Endodermal cell (in vitro differentiated cells): ENCODE measurements around the gene AFTPH. TPM values are rescaled to one million over a fixed set of nuclear protein-coding genes. Genes with fewer than 3 reads are reported as not detected.

Source experiments
- DNase-seq: peaks from one replicate; pipeline ENCODE4 v3.0.0-alpha.2; 2017
- H3K27ac ChIP-seq: 2 replicates; pipeline ENCODE4 v1.5.1; 2013; ENCODE audit warnings: mild to moderate bottlenecking, low read depth, low read length, moderate library complexity
- H3K27me3 ChIP-seq: 2 replicates; pipeline ENCODE4 v1.6.1; 2013; ENCODE audit warnings: mild to moderate bottlenecking, low read length, moderate library complexity; ENCODE audit not compliant: insufficient read depth, control insufficient read depth, poor library complexity, severe bottlenecking
- H3K36me3 ChIP-seq: 2 replicates; pipeline ENCODE4 v1.7.0; 2013; ENCODE audit warnings: mild to moderate bottlenecking, low read length, moderate library complexity; ENCODE audit not compliant: control insufficient read depth, insufficient read depth
- H3K4me1 ChIP-seq: one replicate; pipeline ENCODE4 v1.7.0; 2013; ENCODE audit warnings: low read length; ENCODE audit not compliant: control insufficient read depth, insufficient read depth
- H3K4me3 ChIP-seq: 2 replicates; pipeline ENCODE4 v1.5.1; 2013; ENCODE audit warnings: mild to moderate bottlenecking, low read length, moderate library complexity
- H3K9ac ChIP-seq: 2 replicates; pipeline ENCODE4 v1.6.1; 2013; ENCODE audit warnings: mild to moderate bottlenecking, low read length, moderate library complexity; ENCODE audit not compliant: poor library complexity, severe bottlenecking; ENCODE audit errors: extremely low read depth
- H3K9me3 ChIP-seq: 2 replicates; pipeline ENCODE4 v1.6.1; 2013; ENCODE audit warnings: mild to moderate bottlenecking, low read length, moderate library complexity; ENCODE audit not compliant: control insufficient read depth
- H3K27ac Mint-ChIP-seq: 2 replicates; pipeline ENCODE4 v1.8.0; 2020; ENCODE audit warnings: mixed read lengths
- H3K27me3 Mint-ChIP-seq: 2 replicates; pipeline ENCODE4 v1.8.0; 2021; ENCODE audit warnings: mild to moderate bottlenecking, mixed read lengths; ENCODE audit not compliant: insufficient read depth
- H3K36me3 Mint-ChIP-seq: 2 replicates; pipeline ENCODE4 v1.8.0; 2020; ENCODE audit warnings: low read depth, mixed read lengths
- H3K4me1 Mint-ChIP-seq: 2 replicates; pipeline ENCODE4 v1.8.0; 2020; ENCODE audit warnings: mixed read lengths
- H3K4me3 Mint-ChIP-seq: 2 replicates; pipeline ENCODE4 v1.8.0; 2020; ENCODE audit warnings: mild to moderate bottlenecking, moderate library complexity, mixed read lengths
- H3K9me3 Mint-ChIP-seq: 2 replicates; pipeline ENCODE4 v1.8.0; 2020; ENCODE audit warnings: mild to moderate bottlenecking, mixed read lengths
- WGBS, 2 experiments: methylation state at CpG; one replicate each; pipeline versions ENCODE4 v1.1.5 to v1.1.7; 2013; ENCODE audit warnings: missing lambda C conversion rate in 2 of 2, mixed read lengths in 1 of 2; ENCODE audit not compliant: insufficient coverage in 1 of 2, insufficient read length in 1 of 2; 5-methylcytosine and 5-hydroxymethylcytosine counted together
- total RNA-seq, 2 donors: library from RNA; stranded (reverse); fragmentation: NEBNext Ultra II Directional in 1 of 2; extraction: Animal tissue kit (Norgen Biotek cat#: 25700) in 1 of 2; gene quantifications; 2 replicates in 1 of 2; 3 replicates in 1 of 2; pipeline ENCODE4 v1.2.1, GENCODE V29; 2021
- TF ChIP-seq, protein P1 (sequence below): fragments of 200-600 bp; sonication (generic); conservative IDR thresholded peaks from 2 replicates; pipeline ENCODE4 v1.5.0; 2021; ENCODE audit warnings: antibody characterized with exemption, mild to moderate bottlenecking

AFTPH gene
- total RNA-seq, 2 donors from 2014 or later: 13.7 to 21.5 TPM

DNA sequence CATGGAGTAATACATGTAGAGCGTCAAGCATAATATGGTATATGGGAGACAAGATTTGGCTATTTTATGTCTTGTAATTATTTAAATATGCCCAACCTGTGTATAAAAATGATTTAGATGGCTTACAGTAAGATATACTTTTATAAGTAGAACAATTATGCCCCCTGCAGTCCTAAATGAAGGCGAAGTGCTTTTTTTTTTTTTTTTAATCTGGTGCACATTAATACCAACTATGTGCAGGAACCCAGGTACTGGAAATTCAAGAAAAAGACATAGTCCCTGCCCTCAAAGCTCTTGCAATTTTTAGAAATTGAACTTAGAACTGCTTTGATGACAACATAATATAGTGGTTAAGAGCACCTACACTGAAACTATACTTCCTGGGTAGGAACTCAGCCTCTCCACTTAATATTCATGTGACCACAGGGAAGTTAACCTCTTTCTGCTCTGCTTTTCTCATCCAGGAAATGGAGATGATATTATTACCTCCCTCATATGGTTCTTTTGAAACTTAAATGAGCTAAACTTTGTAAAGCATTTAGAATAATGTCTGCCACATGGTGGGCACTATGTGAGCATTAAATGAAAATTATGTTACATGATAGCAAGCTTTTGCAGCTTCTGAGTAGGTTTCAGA lies 38.1 kb downstream of the AFTPH start:
- DNase-seq: no peak
- no peak overlapping the region for H3K27ac Mint-ChIP-seq
- no peaks in the 10 kb centered on the region for H3K27me3 Mint-ChIP-seq
- Histone ChIP-seq H3K36me3 (no peaks in the 10 kb centered on the region), H3K4me3 (no peak overlapping the region), H3K9ac (no peak overlapping the region), H3K9me3 (no peaks in the 10 kb centered on the region), H3K27me3 (no peaks in the 10 kb centered on the region), H3K27ac (no peak overlapping the region), H3K4me1 (no peaks in the 10 kb centered on the region)
- peaks cover 5% of the 10 kb centered on the region for H3K36me3 Mint-ChIP-seq
- H3K9me3 Mint-ChIP-seq: no peaks in the 10 kb centered on the region
- TF ChIP-seq, protein P1, sequence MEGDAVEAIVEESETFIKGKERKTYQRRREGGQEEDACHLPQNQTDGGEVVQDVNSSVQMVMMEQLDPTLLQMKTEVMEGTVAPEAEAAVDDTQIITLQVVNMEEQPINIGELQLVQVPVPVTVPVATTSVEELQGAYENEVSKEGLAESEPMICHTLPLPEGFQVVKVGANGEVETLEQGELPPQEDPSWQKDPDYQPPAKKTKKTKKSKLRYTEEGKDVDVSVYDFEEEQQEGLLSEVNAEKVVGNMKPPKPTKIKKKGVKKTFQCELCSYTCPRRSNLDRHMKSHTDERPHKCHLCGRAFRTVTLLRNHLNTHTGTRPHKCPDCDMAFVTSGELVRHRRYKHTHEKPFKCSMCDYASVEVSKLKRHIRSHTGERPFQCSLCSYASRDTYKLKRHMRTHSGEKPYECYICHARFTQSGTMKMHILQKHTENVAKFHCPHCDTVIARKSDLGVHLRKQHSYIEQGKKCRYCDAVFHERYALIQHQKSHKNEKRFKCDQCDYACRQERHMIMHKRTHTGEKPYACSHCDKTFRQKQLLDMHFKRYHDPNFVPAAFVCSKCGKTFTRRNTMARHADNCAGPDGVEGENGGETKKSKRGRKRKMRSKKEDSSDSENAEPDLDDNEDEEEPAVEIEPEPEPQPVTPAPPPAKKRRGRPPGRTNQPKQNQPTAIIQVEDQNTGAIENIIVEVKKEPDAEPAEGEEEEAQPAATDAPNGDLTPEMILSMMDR: peak; percentile 43
- H3K4me1 Mint-ChIP-seq: peaks cover 12% of the 10 kb centered on the region
- H3K4me3 Mint-ChIP-seq: no peak overlapping the region
- 96% methylated on average over 2 of the region's 2 CpGs; no CpG with 5 or more reads in 1 of the 2 experiments for WGBS, 2 experiments

DNA sequence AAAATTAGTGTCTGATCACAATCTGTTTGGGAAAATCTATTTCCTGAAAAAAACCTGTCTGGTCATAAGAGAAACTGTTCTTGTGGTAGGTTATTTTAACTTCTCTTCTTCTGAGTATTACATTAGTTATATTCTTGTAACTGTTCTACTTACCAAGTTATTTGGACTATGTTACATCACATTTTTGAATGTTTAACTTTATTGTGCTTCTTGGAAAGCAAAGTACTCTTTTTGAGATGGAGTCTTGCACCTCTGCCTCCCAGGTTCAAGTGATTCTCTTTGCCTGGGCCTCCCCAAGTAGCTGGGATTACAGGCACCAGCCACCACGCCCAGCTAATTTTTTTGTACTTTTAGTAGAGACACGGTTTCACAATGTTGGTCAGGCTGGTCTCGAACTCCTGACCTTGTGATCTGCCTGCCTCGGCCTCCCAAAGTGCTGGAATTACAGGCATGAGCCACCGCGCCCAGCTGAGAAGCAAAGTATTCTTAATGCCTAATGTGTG lies 39.4 kb downstream of the AFTPH start:
- H3K4me3 Mint-ChIP-seq: no peak overlapping the region
- H3K4me1 Mint-ChIP-seq: peaks cover 12% of the 10 kb centered on the region
- H3K36me3 ChIP-seq: no peaks in the 10 kb centered on the region

DNA sequence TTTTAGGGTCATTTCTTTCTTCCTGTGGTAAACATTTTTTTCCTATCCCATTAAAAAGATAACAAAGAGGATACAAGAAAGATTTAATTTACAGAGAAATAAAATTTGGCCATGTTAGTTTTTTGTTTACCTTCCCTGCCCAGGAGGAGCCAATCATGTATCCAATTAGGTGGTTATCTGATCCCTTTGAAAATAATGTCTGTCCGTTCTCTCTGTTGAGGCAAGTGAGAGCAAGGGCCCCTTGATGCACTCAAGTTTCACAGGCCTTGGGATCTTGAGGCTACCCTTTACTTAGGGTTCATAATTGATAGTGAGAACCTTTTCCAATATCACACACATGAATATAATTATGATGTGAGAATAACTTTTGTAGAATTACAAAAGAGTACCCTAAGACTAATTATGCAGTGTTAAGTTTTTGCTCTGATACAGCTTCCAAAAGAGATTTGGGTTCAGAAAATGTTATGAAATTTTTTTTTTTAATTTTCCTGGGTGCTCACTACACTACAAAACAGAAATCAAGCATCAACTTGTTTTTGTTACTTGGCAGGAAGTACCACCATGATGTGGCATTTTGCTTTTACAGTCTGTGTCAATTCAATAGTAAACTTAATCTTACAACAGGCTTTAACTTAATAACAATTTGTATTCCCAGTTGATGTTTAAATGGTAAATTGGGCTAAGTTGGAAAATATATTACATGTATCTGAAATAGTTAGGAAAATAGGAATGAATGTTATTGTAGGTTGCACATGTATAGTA lies 42.0 kb downstream of the AFTPH start:
- Mint-ChIP-seq H3K36me3 (peaks cover 7% of the 10 kb centered on the region), H3K4me1 (peaks cover 18% of the 10 kb centered on the region), H3K9me3 (no peaks in the 10 kb centered on the region), H3K27me3 (no peaks in the 10 kb centered on the region), H3K4me3 (no peak overlapping the region), H3K27ac (no peak overlapping the region)
- Histone ChIP-seq H3K27ac (no peak overlapping the region), H3K27me3 (no peaks in the 10 kb centered on the region), H3K9ac (no peak overlapping the region), H3K4me3 (no peak overlapping the region), H3K4me1 (peaks cover 1% of the 10 kb centered on the region), H3K9me3 (no peaks in the 10 kb centered on the region), H3K36me3 (peaks cover 7% of the 10 kb centered on the region)
- TF ChIP-seq, protein P1: no peak
- DNase-seq: no peak
- WGBS, 2 experiments: 70% methylated on average over 1 of the region's 1 CpG; no CpG with 5 or more reads in 1 of the 2 experiments

More for the DNA sequence above, 39.4 kb downstream of the AFTPH start:
- TF ChIP-seq, protein P1: no peak
- Mint-ChIP-seq H3K36me3 (peaks cover 3% of the 10 kb centered on the region), H3K27me3 (no peaks in the 10 kb centered on the region), H3K27ac (no peak overlapping the region), H3K9me3 (no peaks in the 10 kb centered on the region)
- Histone ChIP-seq H3K9me3 (no peaks in the 10 kb centered on the region), H3K4me3 (no peak overlapping the region), H3K4me1 (no peaks in the 10 kb centered on the region), H3K9ac (no peak overlapping the region), H3K27me3 (no peaks in the 10 kb centered on the region), H3K27ac (no peak overlapping the region)
- DNase-seq: no peak
- WGBS, 2 experiments: 83 to 96% methylated on average over 1 to 6 of the region's 6 CpGs
